ENCODE data around the gene NR3C2. TPM values are rescaled to one million over a fixed set of nuclear protein-coding genes. Genes with fewer than 3 reads are reported as not detected.

NR3C2 gene
- total RNA-seq, 1 experiment from 2014 or later = 2.7 TPM

- intact Hi-C loops (cut with micrococcal nuclease) = no loop called here
- no peak overlapping the region for H3K4me2 ChIP-seq (ENCODE audit: low read length)
- no peak overlapping the region for H3K4me3 ChIP-seq (replicated peaks in 1 of 2; ENCODE audit: low read depth in 1 of 2, low read length in 2 of 2)
- no peaks in the 10 kb centered on the region for H3K9me3 ChIP-seq (ENCODE audit: control insufficient read depth in 1 of 2, insufficient read depth in 1 of 2, low read depth in 1 of 2, low read length in 2 of 2)
- no peaks in the 10 kb centered on the region for H3K9me2 ChIP-seq (ENCODE audit: insufficient read depth)
- DNase-seq (ENCODE audit: low read depth, low spot score) (no peak), ATAC-seq (no peak)
- H4K20me1 ChIP-seq (ENCODE audit: insufficient read depth) = no peaks in the 10 kb centered on the region
- H3K27me3 ChIP-seq (ENCODE audit: insufficient read depth, low read length) = no peaks in the 10 kb centered on the region
- no peak overlapping the region for H2AFZ ChIP-seq (ENCODE audit: low read depth, low read length, poor library complexity, severe bottlenecking)
- TF ChIP-seq EGR1 (IDR thresholded peaks at IDR 0.05; ENCODE audit: low read depth) (no peak), ZNF274 (IDR thresholded peaks at IDR 0.05; ENCODE audit: low read depth, low read length) (no peak), JUND (IDR thresholded peaks at IDR 0.05) (no peak), CTCF (IDR thresholded peaks at IDR 0.05 in 2 of 3, conservative IDR thresholded peaks at IDR 0.05 in 1 of 3; ENCODE audit: borderline replicate concordance in 1 of 3, insufficient read depth in 1 of 3, low read depth in 2 of 3, low read length in 2 of 3) (no peak), ZFX (IDR thresholded peaks at IDR 0.05) (no peak), CBX3 (IDR thresholded peaks at IDR 0.05; ENCODE audit: low read depth) (no peak), RAD21 (IDR thresholded peaks at IDR 0.05; ENCODE audit: low read depth) (no peak), REST (IDR thresholded peaks at IDR 0.05; ENCODE audit: low read depth) (no peak), SRF (IDR thresholded peaks at IDR 0.05; ENCODE audit: low read depth) (no peak), CEBPB (IDR thresholded peaks at IDR 0.05; ENCODE audit: low read depth) (no peak), POLR2A (IDR thresholded peaks at IDR 0.05; ENCODE audit: borderline replicate concordance, extremely low read depth, insufficient read depth, insufficient read length) (no peak)
- no peaks in the 10 kb centered on the region for H3K79me2 ChIP-seq (ENCODE audit: insufficient read depth, low read length)
- BruUV-seq (replicated peaks) = no TSS peak
- ChIA-PET CTCF (no interaction called here), POLR2A (no interaction called here), RAD21 (ENCODE audit: low non-redundant PET in 1 of 2, low total read pairs in 2 of 2, uncharacterized antibody in 2 of 2, unreplicated experiment in 2 of 2) (no interaction called here)
- no peak overlapping the region for H3K27ac ChIP-seq (ENCODE audit: low read depth, low read length)
- no peaks in the 10 kb centered on the region for H3K36me3 ChIP-seq (ENCODE audit: control insufficient read depth in 1 of 2, insufficient read depth in 2 of 2, low read length in 2 of 2)
- no peaks in the 10 kb centered on the region for H3K4me1 ChIP-seq (ENCODE audit: control insufficient read depth in 1 of 2, insufficient read depth in 2 of 2, low read length in 2 of 2)
- H3K9ac ChIP-seq (ENCODE audit: low read length) = no peak overlapping the region
These were observed 341.0 kb downstream of the NR3C2 start for GRCh38 chr4:148101235-148101634.
